ENCODE measurements around the gene CMTM3. TPM values are rescaled to one million over a fixed set of nuclear protein-coding genes. Genes with fewer than 3 reads are reported as not detected.
"Not testable (repeated sequence)": the region's sequence is repeated elsewhere in the genome, so short reads cannot be mapped to it uniquely, and the experiment has no call there.

Gene CMTM3
- total and polyA plus RNA-seq, 10 donors: 16.2 to 53.1 (median 39.1) TPM

GRCh38 chr16:66661210-66661560 is 56.7 kb downstream of the CMTM3 start:
- H3K4me3 ChIP-seq: no peak overlapping the region
- H3K9me3 ChIP-seq: no peaks in the 10 kb centered on the region
- H3K4me1 ChIP-seq: peaks cover 0 to 27% (median 11%) of the 10 kb centered on the region in 6 donors
- DNase-seq: no peak
- peaks cover 0 to under 1% (median 0%) of the 10 kb centered on the region in 7 donors for H3K27me3 ChIP-seq (replicated peaks in 1 of 7)
- TF ChIP-seq POLR2AphosphoS5 (IDR thresholded peaks at IDR 0.05) (no peak), CTCF (IDR thresholded peaks at IDR 0.05 in 8 of 11, conservative IDR thresholded peaks at IDR 0.05 in 3 of 11) (no peak), POLR2A (IDR thresholded peaks at IDR 0.05) (no peak)
- 72 to 83% (median 73%) methylated on average over 4 of the region's 4 CpGs for WGBS, 5 donors
- no peaks in the 10 kb centered on the region for H3K36me3 ChIP-seq
- peak overlapping the region in 2 of 8 donors; percentile 28 to 39 for H3K27ac ChIP-seq
- intact Hi-C loops (cut with DNase I; ENCODE audit: low total_unique reads): no loop called here

GRCh38 chr16:66661671-66662346 is 57.3 kb downstream of the CMTM3 start:
- DNase-seq; H3K4me3 ChIP-seq; H3K27ac ChIP-seq; intact Hi-C loops (cut with DNase I; ENCODE audit: low total_unique reads); H3K9me3 ChIP-seq; H3K36me3 ChIP-seq; H3K27me3 ChIP-seq (replicated peaks in 1 of 7): not testable (repeated sequence)
- WGBS, 5 donors: 83 to 93% (median 88%) methylated on average over 6 of the region's 6 CpGs
- H3K4me1 ChIP-seq: peaks cover 0 to 27% (median 11%) of the 10 kb centered on the region in 6 donors

- 64 to 79% (median 71%) methylated on average over 7 of the region's 7 CpGs for WGBS, 5 donors
These were observed 58.1 kb downstream of the CMTM3 start for GRCh38 chr16:66662445-66663194.

More at GRCh38 chr16:66662445-66663194, 58.1 kb downstream of the CMTM3 start:
- no peak overlapping the region for H3K27ac ChIP-seq
- intact Hi-C loops (cut with DNase I; ENCODE audit: low total_unique reads): no loop called here
- peaks cover 0 to 27% (median 11%) of the 10 kb centered on the region in 6 donors for H3K4me1 ChIP-seq
- no peaks in the 10 kb centered on the region for H3K27me3 ChIP-seq (replicated peaks in 1 of 7)
- no peaks in the 10 kb centered on the region for H3K36me3 ChIP-seq
- H3K9me3 ChIP-seq: no peaks in the 10 kb centered on the region
- DNase-seq: no peak
- TF ChIP-seq CTCF (IDR thresholded peaks at IDR 0.05 in 8 of 11, conservative IDR thresholded peaks at IDR 0.05 in 3 of 11) (peak in 3 of 11 experiments; percentile 14 to 32 (median 15)), POLR2AphosphoS5 (IDR thresholded peaks at IDR 0.05) (no peak), POLR2A (IDR thresholded peaks at IDR 0.05) (no peak)
- H3K4me3 ChIP-seq: no peak overlapping the region

Small RNAs within 50 kb of the gene (small RNA-seq; reads per million reads assigned to genes)
- gene CKLF-CMTM1: 0 reads per million in 4 donors

Other genes with a start within 250 kb of the CMTM3 start
- gene CDH5, start 238.0 kb upstream of the CMTM3 start, total RNA-seq: 10 to 100 TPM; 33.2 to 62.7 (median 46.6) TPM
- gene CDH5, start 238.0 kb upstream of the CMTM3 start, polyA plus RNA-seq: 10 to 100 TPM in 1 of 3 donors, 1 to 10 TPM in 2; 6.7 to 12.6 (median 8.9) TPM
- under 1 TPM in 4 of 7 donors, not detected in 3; 0.21 to 0.68 (median 0.45) TPM for gene BEAN1, start 177.4 kb upstream of the CMTM3 start, total RNA-seq
- under 1 TPM; 0.30 to 0.42 (median 0.30) TPM for gene BEAN1, start 177.4 kb upstream of the CMTM3 start, polyA plus RNA-seq
- 10 to 100 TPM; 21.3 to 56.6 (median 40.1) TPM for gene TK2, start 54.6 kb upstream of the CMTM3 start, total RNA-seq
- 10 to 100 TPM in 1 of 3 donors, 1 to 10 TPM in 2; 8.3 to 19.8 (median 9.2) TPM for gene TK2, start 54.6 kb upstream of the CMTM3 start, polyA plus RNA-seq
- 100 to 1,000 TPM in 3 of 7 donors, 10 to 100 TPM in 4; 65.5 to 132 (median 76.8) TPM for gene CKLF, start 52.1 kb upstream of the CMTM3 start, total RNA-seq
- gene CKLF, start 52.1 kb upstream of the CMTM3 start, polyA plus RNA-seq: 10 to 100 TPM; 61.9 to 76.2 (median 74.7) TPM
- gene CMTM1, start 38.3 kb upstream of the CMTM3 start, total RNA-seq: 10 to 100 TPM in 4 of 7 donors, 1 to 10 TPM in 3; 1.4 to 19.0 (median 10.7) TPM
- 1 to 10 TPM in 1 of 3 donors, under 1 TPM in 2; 0.15 to 1.3 (median 0.33) TPM for gene CMTM1, start 38.3 kb upstream of the CMTM3 start, polyA plus RNA-seq
- gene CMTM2, start 25.2 kb upstream of the CMTM3 start, total RNA-seq: 10 to 100 TPM in 4 of 7 donors, 1 to 10 TPM in 3; 3.3 to 54.6 (median 12.1) TPM
- gene CMTM2, start 25.2 kb upstream of the CMTM3 start, polyA plus RNA-seq: 1 to 10 TPM in 2 of 3 donors, under 1 TPM in 1; 0.70 to 8.7 (median 5.8) TPM
- gene CMTM4, start 92.0 kb downstream of the CMTM3 start, total RNA-seq: 10 to 100 TPM in 1 of 7 donors, 1 to 10 TPM in 6; 3.8 to 10.2 (median 7.4) TPM
- 1 to 10 TPM in 2 of 3 donors, under 1 TPM in 1; 0.70 to 1.5 (median 1.1) TPM for gene CMTM4, start 92.0 kb downstream of the CMTM3 start, polyA plus RNA-seq
- 100 to 1,000 TPM in 5 of 7 donors, 10 to 100 TPM in 2; 77.7 to 132 (median 118) TPM for gene DYNC1LI2, start 146.9 kb downstream of the CMTM3 start, total RNA-seq
- 10 to 100 TPM; 15.6 to 33.2 (median 24.5) TPM for gene DYNC1LI2, start 146.9 kb downstream of the CMTM3 start, polyA plus RNA-seq
- under 1 TPM in 1 of 7 donors, not detected in 6; 0.41 TPM for gene TERB1, start 196.9 kb downstream of the CMTM3 start, total RNA-seq
- gene TERB1, start 196.9 kb downstream of the CMTM3 start, polyA plus RNA-seq: under 1 TPM in 1 of 3 donors, not detected in 2; 0.04 TPM
- gene NAE1, start 226.3 kb downstream of the CMTM3 start, total RNA-seq: 10 to 100 TPM; 32.4 to 51.4 (median 44.5) TPM
- 10 to 100 TPM; 29.7 to 31.0 (median 29.9) TPM for gene NAE1, start 226.3 kb downstream of the CMTM3 start, polyA plus RNA-seq
- not detected for gene CA7, start 239.7 kb downstream of the CMTM3 start, total RNA-seq
- not detected for gene CA7, start 239.7 kb downstream of the CMTM3 start, polyA plus RNA-seq